WTC11 (cell line): ENCODE measurements around the gene FARP2. TPM values are rescaled to one million over a fixed set of nuclear protein-coding genes. Genes with fewer than 3 reads are reported as not detected.

Experiments used
- ATAC-seq: fragments of 200-7000 bp; cut with Tn5 transposase; 2 replicates; pipeline ENCODE4 v1.10.0; 2021; ENCODE audit warnings: mild to moderate bottlenecking, moderate library complexity
- CTCF ChIA-PET: fragments of 300-600 bp; sonication (Branson Sonifier 250); formaldehyde crosslinking; loops from one replicate; lab custom pipeline; 2021; ENCODE audit warnings: antibody characterized with exemption; lab: Charles Lee
- POLR2A ChIA-PET: fragments of 350-600 bp; sonication (Branson Sonifier 250); formaldehyde crosslinking; loops from one replicate; lab custom pipeline; 2021; ENCODE audit warnings: antibody characterized with exemption; lab: Charles Lee
- DNase-seq: peaks from one replicate; pipeline ENCODE4 v3.0.0; 2021; ENCODE audit warnings: low spot score
- H3K27ac Mint-ChIP-seq: 2 replicates; pipeline ENCODE4 v1.8.0; 2021; ENCODE audit warnings: mixed read lengths
- H3K27me3 Mint-ChIP-seq: 2 replicates; pipeline ENCODE4 v1.8.0; 2021; ENCODE audit warnings: low read depth, mild to moderate bottlenecking, moderate library complexity, mixed read lengths
- H3K36me3 Mint-ChIP-seq: 2 replicates; pipeline ENCODE4 v1.8.0; 2021; ENCODE audit warnings: mixed read lengths
- H3K4me1 Mint-ChIP-seq: 2 replicates; pipeline ENCODE4 v1.8.0; 2022; ENCODE audit warnings: mixed read lengths
- H3K4me3 Mint-ChIP-seq: 2 replicates; pipeline ENCODE4 v1.8.0; 2021; ENCODE audit warnings: mild to moderate bottlenecking, moderate library complexity, mixed read lengths
- H3K9me3 Mint-ChIP-seq: 2 replicates; pipeline ENCODE4 v1.8.0; 2021; ENCODE audit warnings: mixed read lengths
- AR ChIP-seq: fragments of 250-450 bp; sonication (Bioruptor Pico); IDR thresholded peaks from 2 replicates; pipeline ENCODE4 v1.9.0; 2021; ENCODE audit warnings: mild to moderate bottlenecking
- ATF2 ChIP-seq: sonication (generic); formaldehyde crosslinking; IDR thresholded peaks from 2 replicates; pipeline ENCODE4 v1.8.1; 2022; ENCODE audit warnings: low read depth, missing genetic modification reagents, borderline replicate concordance
- ATF3 ChIP-seq: sonication (generic); formaldehyde crosslinking; conservative IDR thresholded peaks from 2 replicates; pipeline ENCODE4 v1.8.1; 2022; ENCODE audit warnings: mild to moderate bottlenecking, missing genetic modification reagents
- ATF6 ChIP-seq: sonication (generic); formaldehyde crosslinking; IDR thresholded peaks from 2 replicates; pipeline ENCODE4 v1.8.1; 2023; ENCODE audit warnings: mild to moderate bottlenecking, missing genetic modification reagents
- FOXJ3 ChIP-seq: sonication (generic); formaldehyde crosslinking; IDR thresholded peaks from 2 replicates; pipeline ENCODE4 v1.9.0; 2021; ENCODE audit warnings: missing genetic modification reagents, mild to moderate bottlenecking, borderline replicate concordance
- HMGA2 ChIP-seq: fragments of 250-450 bp; sonication (Bioruptor Pico); IDR thresholded peaks from 2 replicates; pipeline ENCODE4 v1.4.0; 2021; ENCODE audit warnings: mild to moderate bottlenecking, moderate library complexity
- KAT7 ChIP-seq: sonication (generic); formaldehyde crosslinking; IDR thresholded peaks from 2 replicates; pipeline ENCODE4 v1.8.1; 2023; ENCODE audit warnings: missing genetic modification reagents, mild to moderate bottlenecking, borderline replicate concordance
- NR1H2 ChIP-seq: sonication (generic); formaldehyde crosslinking; IDR thresholded peaks from 2 replicates; pipeline ENCODE4 v1.9.0; 2021; ENCODE audit warnings: mild to moderate bottlenecking, moderate library complexity, missing genetic modification reagents
- OVOL2 ChIP-seq: fragments of 250-450 bp; sonication (Bioruptor Pico); IDR thresholded peaks from 2 replicates; pipeline ENCODE4 v1.9.0; 2021; ENCODE audit warnings: mild to moderate bottlenecking, borderline replicate concordance
- RELA ChIP-seq: sonication (generic); formaldehyde crosslinking; IDR thresholded peaks from 2 replicates; pipeline ENCODE4 v1.8.1; 2022; ENCODE audit warnings: missing genetic modification reagents, mild to moderate bottlenecking, borderline replicate concordance
- STAT6 ChIP-seq: sonication (generic); formaldehyde crosslinking; conservative IDR thresholded peaks from 2 replicates; pipeline ENCODE4 v1.8.1; 2023; ENCODE audit warnings: mild to moderate bottlenecking, low read depth, missing genetic modification reagents, moderate library complexity
- USF1 ChIP-seq: sonication (generic); formaldehyde crosslinking; IDR thresholded peaks from 2 replicates; pipeline ENCODE4 v1.8.0; 2022; ENCODE audit warnings: mild to moderate bottlenecking, missing genetic modification reagents
- ZNF317 ChIP-seq: sonication (generic); formaldehyde crosslinking; IDR thresholded peaks from 2 replicates; pipeline ENCODE4 v1.8.1; 2023; ENCODE audit warnings: low read depth, mild to moderate bottlenecking, moderate library complexity, missing genetic modification reagents, borderline replicate concordance
- total RNA-seq: library from RNA; stranded (reverse); gene quantifications from 3 replicates; pipeline ENCODE4 v1.2.3, GENCODE V29; 2021
- TF ChIP-seq, protein P1 (sequence below): sonication (generic); formaldehyde crosslinking; IDR thresholded peaks from 2 replicates; pipeline ENCODE4 v1.8.1; 2023; ENCODE audit warnings: mild to moderate bottlenecking, missing genetic modification reagents, moderate library complexity

FARP2 gene
- total RNA-seq, 1 experiment from 2014 or later, result 37.8 TPM

- peaks cover 28% of the 10 kb centered on the region for H3K4me1 Mint-ChIP-seq
- ATAC-seq, result no peak
- no peak overlapping the region for H3K4me3 Mint-ChIP-seq
- no peaks in the 10 kb centered on the region for H3K9me3 Mint-ChIP-seq
- H3K36me3 Mint-ChIP-seq, result no peaks in the 10 kb centered on the region
- TF ChIP-seq OVOL2 (CRISPR knock-in tag), result no peak
- TF ChIP-seq AR (CRISPR knock-in tag), result no peak
- no peak for TF ChIP-seq ZNF317 (CRISPR knock-in tag)
- no peak for TF ChIP-seq ATF6
- TF ChIP-seq KAT7 (CRISPR knock-in tag), result no peak
- no peak for TF ChIP-seq FOXJ3 (CRISPR knock-in tag)
- TF ChIP-seq ATF3, result no peak
- no peak for TF ChIP-seq HMGA2 (CRISPR knock-in tag)
- TF ChIP-seq RELA (CRISPR knock-in tag), result no peak
- TF ChIP-seq NR1H2 (CRISPR knock-in tag), result no peak
- no peak for TF ChIP-seq ATF2 (CRISPR knock-in tag)
- TF ChIP-seq USF1 (CRISPR knock-in tag), result no peak
- TF ChIP-seq, protein P1, sequence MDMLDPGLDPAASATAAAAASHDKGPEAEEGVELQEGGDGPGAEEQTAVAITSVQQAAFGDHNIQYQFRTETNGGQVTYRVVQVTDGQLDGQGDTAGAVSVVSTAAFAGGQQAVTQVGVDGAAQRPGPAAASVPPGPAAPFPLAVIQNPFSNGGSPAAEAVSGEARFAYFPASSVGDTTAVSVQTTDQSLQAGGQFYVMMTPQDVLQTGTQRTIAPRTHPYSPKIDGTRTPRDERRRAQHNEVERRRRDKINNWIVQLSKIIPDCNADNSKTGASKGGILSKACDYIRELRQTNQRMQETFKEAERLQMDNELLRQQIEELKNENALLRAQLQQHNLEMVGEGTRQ (CRISPR knock-in tag), result no peak
- no peak for TF ChIP-seq STAT6 (CRISPR knock-in tag)
- TF ChIP-seq, all 79 proteins: peak for 0
- ChIA-PET CTCF (interaction anchor here (1.4 kb wide), 1 partner anchor 27 kb away, joined by 5 read pairs; no protein-coding TSS in a partner anchor), POLR2A (no interaction called here)
- DNase-seq, result no peak
- Mint-ChIP-seq H3K27ac (no peak overlapping the region), H3K27me3 (no peaks in the 10 kb centered on the region)
Observed at GRCh38 chr2:241364781-241365180, 8.7 kb downstream of the FARP2 start.
